NCI-H1105 (cell line): ENCODE data around the gene PABPC3.

Experiments
- DNase-seq: peaks from one replicate; lab custom pipeline; 2025; lab: John Stamatoyannopoulos, UW

PABPC3 gene

DNA sequence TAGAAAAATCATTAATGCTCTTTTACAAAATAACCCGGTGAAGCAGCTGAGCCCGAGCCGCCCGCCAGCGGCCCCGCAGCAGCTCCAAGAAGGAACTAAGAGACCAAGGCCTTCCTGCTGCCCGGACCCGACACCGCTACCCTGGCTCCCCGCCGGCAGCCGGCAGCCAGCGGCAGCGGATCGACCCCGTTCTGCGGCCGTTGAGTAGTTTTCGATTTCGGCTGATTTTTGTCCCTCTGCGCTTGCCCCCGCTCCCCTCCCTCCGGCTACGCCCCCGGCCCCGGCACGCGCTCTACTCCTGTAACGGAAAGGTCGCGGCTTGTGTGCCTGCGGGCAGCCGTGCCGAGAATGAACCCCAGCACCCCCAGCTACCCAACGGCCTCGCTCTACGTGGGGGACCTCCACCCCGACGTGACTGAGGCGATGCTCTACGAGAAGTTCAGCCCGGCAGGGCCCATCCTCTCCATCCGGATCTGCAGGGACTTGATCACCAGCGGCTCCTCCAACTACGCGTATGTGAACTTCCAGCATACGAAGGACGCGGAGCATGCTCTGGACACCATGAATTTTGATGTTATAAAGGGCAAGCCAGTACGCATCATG, at the start of gene PABPC3:
PABPC3 (plus strand) TSS at position 286 of the 603 bp plus-strand sequence; CDS start at position 349, 63 bp downstream.
- no peak for DNase-seq

DNA sequence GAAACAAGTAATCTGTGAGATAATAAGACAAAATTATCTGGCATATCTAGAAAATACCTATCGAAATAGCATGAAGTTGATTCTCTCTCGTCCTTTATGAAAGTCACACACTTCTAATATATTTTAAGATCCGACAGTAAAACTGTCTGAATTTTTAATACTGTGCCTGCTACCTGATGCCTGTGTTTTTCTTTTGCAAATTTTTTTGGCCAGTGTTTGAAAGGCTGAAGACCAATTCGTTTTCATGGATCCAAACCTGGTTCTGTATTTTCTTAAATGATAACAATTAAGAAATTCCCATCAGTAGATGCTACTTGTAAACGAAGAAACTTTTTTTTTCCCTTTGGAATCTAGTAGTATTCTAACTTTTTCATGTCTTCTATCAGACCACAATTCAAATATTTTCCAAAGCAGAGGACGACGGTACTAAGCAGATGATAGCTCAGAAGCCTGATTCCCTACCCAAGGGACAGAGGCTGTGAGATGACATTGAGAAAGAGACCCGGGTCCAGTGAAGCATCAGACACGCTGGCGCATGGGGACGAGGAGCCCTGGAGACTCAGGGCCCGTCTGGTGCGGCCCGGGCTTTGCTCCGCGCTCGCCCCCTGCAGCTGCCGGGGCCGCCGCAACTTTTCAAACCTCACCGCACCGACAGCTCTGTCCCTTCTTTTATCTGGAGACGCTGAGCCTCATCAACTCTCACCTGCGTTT, 49.5 kb upstream of the PABPC3 start:
- no peak for DNase-seq

DNA sequence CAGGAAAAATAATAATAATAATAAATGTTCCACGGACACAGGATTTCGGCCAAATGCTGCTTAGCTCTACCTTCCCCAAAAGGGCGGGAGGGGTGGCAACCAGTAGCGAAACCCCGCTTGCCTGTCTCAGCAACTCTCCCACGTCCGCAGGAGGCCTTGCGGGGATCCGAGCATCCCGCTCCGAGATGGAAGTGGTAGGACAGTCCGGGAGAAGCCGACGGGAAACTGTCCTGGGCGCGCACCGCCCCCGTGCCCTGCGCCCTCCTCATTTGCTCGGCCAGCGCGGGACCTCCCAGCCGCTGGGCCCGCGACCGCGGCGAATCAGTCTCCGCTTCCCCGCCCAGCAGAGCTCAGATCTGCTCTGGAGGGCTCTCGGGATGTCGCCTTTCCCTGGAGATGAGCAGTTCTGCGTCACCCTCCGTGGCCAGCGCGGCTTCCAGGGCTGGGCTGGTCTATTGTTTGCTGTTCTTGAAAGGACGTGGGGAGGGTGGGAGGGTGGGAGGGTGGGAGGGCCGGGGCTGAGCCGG, 48.9 kb upstream of the PABPC3 start:
- DNase-seq: no peak

DNA sequence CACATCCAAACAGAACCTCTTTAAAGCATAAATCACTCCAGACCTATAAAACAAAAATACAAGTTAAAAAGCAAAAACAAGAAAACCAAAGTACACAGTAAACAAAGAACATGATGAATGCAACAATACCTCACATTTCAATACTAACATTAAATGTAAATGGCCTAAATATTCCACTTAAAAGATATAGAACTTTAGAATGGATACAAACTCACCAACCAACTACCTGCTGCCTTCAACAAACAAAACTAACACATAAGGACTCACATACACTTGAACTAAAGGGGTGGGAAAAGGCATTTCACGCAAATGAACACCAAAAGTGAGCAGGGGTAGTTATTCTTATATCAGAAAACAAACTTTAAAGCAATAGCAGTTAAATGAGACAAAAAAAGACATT, 44.9 kb upstream of the PABPC3 start:
- DNase-seq: no peak

DNA sequence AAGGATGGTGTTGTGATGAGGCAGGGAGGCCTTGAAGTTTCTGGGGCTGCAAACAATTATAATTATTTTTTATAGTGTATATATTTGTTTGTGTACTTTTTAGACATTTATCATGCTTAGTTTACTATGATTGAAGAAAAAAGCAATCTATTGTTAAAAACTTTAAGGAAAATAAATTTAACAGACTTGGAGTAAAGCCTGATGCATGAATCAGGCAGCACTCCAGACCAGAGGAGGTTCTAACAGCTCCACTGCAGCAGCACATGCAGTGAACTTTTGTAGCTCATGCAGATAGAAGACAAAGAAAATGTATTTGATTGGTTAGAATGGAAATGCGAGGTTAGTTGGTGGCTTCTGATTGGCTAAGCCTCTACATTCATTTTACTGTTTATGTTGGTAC, 36.8 kb upstream of the PABPC3 start:
- DNase-seq: no peak

DNA sequence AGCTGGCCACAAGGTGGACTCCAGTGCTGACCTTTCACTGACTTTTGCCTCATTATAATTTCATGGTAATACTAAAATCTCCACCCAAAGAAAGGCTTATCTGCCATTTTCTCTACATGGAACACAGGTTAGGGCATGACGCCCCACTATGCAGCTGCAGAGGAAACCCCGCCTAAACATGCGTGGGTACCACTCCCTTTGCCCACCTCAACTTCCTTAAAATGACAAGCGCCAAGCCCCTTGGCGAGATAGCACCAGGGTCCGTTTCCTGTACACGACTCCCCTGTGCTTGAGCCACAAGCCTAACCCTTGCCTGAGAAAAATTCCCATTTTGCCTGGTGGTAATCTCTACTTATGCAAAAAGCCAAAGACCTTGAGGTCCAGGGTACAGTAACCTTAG, 36.0 kb upstream of the PABPC3 start:
- no peak for DNase-seq

DNA sequence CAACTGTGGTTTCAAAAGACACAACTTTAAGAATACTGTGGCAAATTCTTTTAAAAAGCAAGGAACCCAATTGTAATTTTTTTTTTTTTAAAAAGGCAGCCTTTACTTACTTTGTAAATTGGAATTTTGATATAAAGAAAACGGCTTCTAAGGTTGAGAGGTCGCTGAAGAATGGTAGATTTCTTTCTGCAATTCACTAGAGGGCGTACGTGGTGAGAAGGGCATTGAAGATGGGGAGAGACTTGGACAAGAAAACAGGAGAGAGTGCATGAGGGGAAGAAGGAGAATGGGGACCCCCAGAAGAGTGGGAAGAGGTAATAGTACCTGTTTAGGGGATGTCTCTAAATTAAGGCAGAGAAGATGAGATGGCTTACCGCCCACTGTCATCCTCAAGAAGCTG, 33.5 kb upstream of the PABPC3 start:
- no peak for DNase-seq

DNA sequence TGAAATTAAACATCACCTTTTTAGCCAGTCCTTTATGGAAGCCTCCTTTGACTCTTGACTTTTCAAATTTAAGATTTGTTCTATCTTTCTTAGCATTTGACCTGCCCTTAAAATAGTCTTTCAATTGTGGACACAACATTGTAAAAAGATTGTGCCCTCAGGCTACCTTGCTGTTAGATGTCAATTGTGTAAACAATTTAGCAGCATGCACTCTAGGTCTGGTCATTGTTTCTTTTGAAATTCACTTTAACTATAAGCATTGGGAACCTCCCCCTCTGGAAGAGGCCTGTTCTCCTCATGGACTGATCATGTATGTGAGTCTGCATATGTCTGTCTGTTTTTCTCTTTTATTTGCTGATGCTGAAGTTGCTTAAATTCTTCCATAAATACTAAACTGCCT, 31.5 kb upstream of the PABPC3 start:
- DNase-seq: no peak

DNA sequence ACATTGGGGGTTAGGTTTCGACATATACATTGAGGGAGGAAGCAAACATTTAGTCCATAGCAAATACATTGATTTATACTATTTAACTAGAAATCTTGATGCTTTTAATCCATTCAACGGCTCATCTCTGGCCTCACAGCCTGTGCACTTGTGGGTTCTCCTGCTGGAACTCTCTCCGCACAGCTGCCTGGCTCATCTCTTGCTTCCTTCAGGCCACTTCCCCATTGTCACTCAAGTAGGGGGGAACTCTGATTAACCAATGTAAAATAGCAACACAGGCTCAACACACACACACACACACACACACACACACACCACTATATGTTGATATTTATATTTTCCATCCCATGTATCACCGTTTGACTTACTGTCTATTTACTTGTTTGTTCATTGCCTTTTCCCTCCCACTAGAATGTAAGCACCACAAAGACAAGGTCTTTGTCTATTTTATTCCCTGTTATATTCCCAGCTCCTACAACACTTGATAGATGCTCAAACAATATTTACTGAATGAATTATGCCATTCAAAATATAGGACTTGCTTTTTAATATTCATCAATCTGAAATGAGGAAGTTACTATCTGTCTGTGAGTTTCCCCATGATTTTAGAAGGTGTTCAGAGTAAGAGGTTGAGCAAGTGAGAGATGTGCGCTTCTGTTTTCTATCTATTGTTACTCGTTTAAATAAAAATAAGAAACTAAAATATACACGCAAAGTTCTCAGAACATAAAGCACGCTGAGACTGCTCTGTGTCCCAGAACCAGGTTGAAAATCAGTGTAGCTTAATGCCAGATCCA, 29.8 kb upstream of the PABPC3 start:
- DNase-seq: no peak

DNA sequence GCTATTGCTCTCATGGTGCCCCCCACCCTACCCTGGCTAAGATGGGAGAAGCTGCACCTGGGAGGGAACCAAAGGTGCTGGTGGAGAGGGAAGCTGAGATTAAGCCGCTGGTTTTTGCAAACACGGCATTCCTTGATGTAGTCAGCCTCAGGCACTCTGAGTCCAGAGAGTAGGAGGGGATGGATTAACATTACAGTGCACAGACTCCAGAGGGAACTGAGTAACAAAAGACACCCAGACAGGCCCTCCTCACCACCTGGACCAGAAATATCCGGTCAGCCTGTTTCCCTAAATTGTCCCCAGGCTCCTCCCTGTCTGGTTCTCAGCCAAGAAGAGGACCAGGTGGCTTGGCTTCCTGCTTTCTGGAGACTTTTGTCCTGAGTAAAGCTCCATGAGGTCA, 28.9 kb upstream of the PABPC3 start:
- no peak for DNase-seq

DNA sequence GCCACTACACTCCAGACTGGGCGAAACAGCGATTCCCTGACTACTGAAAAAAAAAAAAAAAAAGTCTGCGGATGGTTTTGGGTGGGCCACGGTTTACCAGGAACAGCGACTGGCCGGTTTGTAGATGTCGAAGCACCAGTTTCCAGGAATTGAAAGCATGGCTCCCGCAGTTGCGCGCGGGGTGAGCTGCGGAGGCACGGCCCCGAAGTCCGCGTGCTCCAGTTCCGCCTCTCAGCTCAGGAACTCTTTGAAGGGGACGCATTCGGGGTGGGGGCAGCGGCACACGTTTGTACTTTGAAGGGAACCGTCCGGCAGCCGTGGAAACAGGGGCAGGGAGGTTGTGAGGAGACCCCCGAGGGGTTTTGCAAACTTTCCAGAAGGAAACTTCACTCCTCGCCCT, 27.1 kb upstream of the PABPC3 start:
- DNase-seq: no peak

DNA sequence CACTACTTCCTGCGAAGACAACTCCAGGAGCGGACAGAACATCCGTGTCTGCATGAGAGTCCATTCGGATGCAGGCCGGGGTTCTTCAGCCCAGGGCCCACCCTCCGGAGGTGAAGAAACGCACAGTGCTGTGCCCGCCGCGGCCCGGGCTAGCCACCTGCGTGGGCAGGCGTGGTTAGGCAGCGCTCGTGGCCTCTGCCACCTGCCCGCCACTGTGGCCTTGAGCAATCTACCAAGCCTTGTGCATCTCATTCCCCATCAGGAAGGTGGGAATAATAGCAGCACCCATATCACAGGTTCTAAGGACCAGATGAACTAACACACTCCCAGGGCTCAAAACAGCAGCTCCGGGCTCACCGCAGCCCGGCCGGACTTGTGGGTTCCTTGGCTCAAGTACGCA, 26.7 kb upstream of the PABPC3 start:
- no peak for DNase-seq

DNA sequence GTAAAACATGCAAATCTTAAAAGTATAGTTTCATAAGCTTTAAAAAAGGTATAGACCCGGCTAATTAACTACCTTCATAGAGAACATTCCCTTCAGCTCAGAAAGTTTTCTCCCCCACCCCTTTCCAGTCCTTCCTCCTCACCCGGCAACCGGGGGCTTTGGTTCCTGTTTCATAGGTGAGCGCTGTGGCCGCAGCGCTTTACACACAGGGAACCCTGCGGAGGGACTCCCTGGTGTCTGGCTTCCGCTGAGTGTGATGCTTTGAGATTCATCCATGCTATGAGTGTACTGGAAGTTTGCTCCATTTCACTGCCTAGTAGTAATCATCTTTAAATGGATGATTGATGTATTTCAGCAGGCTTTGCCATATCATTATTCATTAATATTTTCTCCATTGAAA, 26.0 kb upstream of the PABPC3 start:
- no peak for DNase-seq

DNA sequence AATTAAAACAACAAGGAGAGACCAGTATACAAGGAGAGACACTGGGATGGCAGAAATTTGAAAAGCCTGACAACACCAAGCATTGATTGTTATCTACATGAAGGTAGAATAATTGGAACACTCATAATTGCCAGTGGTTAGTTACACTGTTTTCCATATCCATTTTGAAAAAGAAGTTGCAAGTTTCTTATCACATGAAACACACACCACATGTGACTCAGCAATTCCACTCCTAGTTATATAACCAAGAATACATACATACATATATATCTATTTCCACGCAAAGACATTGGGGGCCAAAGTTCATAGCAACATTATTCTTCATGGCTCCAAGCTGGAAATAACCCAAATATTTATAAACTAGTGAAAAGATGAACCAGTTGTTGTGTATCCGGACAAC, 15.2 kb upstream of the PABPC3 start:
- no peak for DNase-seq

DNA sequence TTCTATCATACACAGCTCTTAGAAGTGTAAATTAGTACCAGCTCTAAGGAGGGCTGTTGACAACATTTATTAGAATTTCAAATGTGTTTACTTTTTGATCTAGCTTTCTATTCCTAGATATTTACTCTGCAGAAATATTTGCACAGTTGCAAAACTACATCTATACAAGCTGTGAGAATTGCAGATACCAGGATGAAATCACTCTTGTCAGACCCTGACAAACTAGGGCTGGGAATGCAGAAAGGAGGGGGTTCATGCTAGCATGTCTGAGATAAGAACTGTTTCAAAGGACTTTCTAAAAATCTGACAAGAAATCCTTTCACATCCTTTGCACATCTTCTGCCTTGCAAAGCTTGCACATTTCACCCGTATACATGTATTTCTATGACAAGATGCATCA, 11.8 kb upstream of the PABPC3 start:
- DNase-seq: no peak

DNA sequence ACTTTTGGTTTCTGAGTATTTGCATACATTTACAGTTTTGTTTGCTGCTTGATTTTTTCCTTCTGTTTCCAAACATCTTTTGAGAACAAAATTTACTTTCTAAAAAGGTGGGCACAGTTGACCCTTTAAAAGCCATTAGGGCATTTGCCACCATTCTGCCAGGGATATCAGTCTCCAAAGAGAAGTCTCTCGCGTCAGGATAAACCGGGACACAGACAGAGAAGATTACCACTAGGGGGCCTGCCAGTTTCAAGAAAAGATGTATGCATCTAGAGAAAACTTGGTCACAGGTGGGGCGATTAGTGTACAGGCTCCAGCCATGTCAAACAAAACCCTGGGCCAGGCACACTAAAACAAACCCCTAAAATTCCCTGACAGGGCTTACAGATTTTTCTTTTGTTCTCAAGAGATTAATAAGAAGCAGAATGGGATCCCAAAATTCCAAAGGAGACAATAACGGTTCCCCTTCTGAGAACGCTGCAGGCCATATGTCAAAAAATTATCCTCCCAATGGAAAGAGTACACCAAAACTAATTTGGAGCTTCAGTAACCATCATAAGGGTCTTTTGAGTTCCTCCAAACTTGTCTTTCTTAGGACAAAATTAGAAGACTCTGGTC, 10.7 kb upstream of the PABPC3 start:
- DNase-seq: no peak

DNA sequence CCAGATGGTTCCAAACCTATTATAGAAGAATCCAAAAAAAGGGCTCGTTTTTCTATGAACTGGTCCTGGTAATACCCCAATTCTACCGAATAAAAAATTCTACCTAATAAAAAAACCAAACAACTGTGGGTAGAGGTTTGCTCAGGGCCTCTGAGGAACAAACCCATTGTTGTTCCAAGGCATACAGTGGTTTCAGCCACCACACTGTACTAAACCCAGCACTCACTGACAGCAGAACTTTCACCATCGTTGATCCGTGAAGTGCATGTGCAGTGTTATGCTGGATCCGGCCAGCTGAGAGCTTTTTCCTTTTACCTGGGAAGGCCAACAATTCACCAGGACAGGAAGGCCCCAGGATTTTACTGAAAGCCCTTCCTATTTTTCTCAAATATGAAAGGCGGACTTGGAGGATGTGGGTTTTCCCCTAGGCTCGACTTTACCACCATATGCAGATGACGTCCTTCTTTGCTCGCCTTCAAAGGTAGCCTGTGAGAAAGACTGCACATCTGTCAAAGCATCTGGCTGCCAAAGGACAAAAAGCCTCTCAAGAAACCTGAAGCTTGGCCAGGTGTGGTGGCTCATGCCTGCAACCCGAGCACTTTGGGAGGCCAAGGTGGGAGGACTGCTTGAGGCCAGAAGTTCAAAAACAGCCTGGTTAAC, 7.2 kb upstream of the PABPC3 start:
- DNase-seq: no peak

DNA sequence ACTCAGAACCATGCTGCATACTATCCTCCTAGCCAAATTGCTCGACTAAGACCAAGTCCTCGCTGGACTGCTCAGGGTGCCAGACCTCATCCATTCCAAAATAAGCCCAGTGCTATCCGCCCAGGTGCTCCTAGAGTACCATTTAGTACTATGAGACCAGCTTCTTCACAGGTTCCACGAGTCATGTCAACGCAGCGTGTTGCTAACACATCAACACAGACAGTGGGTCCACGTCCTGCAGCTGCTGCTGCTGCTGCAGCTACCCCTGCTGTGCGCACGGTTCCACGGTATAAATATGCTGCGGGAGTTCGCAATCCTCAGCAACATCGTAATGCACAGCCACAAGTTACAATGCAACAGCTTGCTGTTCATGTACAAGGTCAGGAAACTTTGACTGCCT, 1.5 kb downstream of the PABPC3 start:
- DNase-seq: no peak

DNA sequence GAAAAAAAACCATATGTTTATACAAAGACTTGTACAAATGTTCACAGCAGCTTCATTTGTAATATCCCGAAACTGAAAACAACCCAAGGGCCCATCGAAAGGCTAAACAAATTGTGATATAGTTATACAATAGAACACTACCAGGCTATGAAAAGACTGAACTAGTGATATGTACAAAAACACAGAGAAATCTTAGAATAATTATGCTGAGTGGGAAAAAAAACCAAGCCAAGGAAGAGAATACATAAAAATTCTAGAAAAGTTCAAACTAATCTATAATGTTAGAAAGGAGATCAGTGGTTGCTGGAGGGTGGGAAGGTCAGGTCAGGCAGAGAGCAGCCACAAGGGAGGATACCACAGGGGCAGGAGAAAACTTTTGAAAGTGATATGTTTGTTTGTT, 7.8 kb downstream of the PABPC3 start:
- no peak for DNase-seq

DNA sequence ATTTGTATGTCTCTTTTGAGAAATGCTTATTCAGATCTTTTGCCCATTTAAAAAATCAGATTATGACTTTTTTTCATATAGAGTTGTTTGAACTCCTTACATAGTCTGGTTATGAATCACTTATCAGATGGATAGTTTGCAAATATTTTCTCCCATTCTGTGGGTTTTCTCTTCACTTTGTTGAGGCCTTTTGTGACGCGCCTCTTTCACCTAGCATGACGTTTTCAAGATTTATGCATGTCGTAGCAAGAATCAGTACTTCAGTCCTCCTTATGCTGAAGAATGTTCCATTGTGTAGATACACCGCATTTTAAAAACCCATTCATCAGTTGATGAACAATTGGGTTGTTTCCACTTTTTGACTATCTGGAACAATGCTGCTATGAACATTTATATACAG, 13.4 kb downstream of the PABPC3 start:
- no peak for DNase-seq

DNA sequence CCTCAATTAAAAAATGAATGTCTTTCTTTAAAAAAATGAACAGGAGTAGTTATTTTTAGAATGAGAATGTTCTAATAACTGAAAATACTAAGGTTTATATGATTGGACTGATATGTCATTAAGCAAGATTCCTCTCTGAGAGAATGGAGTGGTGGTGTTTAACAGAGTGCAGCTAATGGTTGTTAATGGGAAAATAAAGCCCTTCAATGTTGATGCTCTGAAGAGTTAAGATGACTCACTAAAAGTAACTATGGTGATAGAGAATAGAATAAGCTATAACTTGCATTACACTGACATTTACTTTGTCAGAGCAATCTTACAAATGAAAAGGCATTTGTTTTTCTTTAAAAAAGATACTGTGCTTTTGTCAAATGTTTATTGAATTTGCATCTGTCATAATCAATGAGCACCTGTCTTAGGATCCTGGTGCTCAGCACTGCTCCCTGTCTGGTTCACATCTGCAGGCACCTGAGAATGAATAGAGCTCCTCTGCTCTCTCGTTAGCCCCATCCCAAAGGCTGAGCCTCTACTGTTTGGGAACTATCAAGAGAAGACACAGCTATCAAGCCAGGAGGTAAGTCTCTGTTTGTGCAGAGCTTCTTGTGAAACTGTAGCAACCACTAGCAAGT, 15.1 kb downstream of the PABPC3 start:
- no peak for DNase-seq

DNA sequence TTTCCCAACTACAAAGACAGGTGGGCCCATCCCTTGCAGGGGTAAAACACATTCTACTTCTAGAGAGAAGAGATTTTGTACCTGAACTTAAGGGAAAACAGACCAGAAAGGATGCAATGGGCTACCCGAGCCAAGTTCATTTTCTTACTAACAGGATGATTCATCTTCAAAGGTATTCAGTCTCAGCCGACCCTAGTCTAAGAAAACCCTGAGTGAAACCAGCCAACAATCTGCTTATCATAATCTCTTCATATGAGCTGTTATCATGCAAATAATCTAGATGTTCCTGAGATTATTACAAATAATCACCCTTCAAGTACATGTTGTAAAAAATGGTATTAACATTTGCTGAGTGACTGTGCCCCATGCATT, 15.6 kb downstream of the PABPC3 start:
- DNase-seq: no peak
